Right kidney (tissue), 1 donor: ENCODE measurements around the gene COL27A1.
A peak's percentile ranks its signal among the peaks of the same experiment; 100 is the strongest.

Experiments used
- DNase-seq: peaks from one replicate; pipeline ENCODE4 v3.0.0-alpha.2; 2016

The COL27A1 gene

DNA sequence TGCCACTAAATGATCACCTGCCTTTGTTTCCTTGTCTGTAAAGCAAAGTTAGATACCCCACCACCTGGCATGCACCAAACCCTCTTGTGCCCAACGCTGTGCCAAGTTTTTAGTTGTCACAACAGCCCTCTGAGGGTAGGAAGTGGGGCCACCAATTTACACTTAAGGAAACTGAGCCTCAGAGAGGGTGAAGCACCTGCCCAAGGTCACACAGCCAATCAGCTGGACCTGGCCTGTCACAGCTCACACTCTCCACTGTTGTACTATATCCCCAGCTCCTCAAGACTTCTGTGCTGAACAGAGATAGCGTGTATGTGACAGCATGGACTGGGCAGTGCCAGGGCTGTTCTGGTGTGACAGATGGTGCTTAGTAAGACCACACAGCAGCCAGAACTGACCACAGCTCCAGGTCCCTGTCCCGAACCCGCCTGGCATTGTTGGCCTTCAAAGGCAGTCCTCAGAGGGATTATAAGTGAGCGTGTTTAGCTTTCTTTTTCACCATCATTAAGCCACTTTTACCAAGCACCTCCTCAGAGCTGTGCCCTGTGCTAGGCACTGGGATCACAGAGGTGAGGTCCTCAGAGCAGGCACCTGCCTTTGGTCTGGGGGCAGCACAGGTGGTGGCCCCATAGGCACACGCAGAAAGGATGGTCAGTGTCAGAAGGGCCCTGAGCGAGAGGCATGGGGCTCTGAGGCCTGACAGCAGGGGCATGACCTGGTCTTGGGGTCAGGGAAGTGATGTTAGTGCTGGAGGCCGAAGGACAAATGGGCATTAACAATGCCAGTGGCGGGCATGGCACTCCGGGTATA, 71.1 kb downstream of the COL27A1 start:
- DNase-seq, result no peak

DNA sequence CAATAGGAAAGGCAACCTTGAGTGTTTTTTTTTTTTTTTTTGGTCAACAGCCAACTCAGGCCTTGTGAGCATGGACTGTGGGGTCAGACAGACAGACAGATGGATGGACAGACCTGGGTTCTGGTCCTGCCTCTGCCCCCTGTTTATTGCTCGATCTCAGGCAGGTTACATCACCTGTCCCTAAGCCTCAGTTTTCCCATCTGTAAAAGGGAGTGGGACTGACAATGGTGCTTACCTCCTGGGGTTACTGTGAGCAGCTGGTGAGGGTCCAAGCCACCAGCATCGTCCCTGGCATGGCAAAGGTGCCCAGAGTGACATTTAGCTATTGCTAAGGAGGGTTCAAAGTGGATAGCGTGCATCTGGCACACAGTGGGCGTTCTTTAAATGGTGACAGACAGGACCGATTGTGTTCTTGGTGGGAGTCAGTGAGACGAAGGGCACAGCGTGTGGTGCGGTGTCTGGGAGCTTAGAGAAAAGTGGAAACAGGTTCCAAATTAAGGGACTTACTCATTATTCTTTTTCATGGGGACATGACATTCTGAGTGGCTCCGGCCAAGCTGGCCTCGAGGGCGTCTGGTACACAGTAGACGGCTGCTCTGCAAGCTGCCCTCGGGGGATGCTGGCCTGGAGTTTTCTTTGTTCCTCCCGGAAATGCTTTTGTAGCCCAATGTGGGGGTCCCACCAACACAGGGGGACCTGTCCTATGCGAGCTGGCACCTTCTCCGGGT, 72.1 kb downstream of the COL27A1 start:
- DNase-seq, result no peak

DNA sequence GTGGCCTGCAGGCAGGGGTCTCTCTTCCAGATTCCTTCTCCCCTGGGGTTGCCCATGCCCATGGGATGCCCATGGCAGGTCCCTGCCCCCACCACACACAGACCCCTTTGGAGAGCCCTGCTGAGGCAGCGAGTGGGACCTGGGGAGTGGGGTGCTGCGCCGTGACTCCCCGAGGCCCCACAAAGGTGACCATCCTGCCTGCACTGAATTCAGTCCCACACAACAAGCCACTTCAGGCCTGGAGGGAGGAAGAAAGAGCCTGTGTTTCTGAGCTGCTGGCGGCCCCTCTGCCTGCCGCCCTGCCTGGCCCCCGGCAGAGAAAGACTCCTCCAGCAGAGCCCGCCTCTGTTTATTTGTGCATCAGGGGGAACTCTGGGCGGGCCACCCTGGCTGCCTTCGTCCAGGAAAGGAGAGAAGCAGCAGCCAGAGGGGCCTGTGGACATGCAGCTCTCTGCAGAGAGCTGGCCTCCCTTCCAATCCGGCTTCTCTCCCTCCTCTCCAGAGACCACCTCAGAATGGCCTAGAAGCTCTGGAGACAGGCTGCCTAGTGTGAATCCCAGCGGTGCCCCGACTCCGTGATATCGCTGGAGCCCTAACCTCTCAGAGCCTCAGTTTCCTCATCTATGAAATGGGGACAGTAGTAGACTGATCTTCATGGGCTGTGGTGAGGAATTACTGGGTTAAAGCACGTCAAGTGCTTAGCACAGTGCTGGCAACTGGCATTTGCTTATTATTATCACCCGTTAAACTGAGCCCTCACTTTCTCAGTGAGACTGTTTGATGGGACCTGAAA, 72.9 kb downstream of the COL27A1 start:
- DNase-seq, result no peak

DNA sequence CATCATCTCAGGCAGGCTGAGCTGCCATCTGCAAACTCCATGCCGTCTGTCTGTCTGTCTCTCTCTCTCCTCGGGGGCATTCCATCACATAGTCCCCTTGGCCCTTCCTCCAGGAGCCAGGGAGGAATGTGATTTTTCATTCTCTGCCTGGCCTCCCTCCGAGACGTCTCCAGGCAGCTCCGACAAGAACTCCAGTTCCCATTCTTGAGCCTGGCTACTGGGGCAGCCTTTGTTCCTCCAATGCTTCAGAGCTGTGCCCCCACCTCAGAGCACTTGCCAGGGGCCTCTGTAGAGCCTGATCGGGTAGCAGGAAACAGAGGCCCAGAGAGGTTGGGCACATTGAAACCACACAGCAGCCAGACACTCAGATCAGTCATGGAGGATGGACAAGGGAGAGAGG, 74.0 kb downstream of the COL27A1 start:
- DNase-seq, result no peak

DNA sequence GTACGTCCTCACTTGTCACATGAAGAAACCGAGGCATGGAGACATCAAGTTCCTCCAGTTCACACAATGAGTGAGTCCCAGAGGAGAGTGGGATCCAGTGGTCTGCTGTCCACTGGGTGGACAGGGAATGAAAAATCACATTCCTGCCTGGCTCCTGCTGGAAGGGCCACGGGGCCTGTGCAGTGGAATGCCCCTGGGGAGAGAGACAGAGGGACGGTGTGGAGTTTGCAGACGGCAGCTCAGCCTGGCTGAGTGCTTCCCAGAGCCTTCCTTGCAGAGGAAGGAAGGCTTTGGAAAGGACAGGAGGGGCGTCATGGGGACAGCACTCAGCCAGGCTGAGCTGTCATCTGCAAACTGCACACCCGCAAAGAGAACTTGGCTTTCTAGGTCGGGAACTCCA, 74.7 kb downstream of the COL27A1 start:
- no peak for DNase-seq

DNA sequence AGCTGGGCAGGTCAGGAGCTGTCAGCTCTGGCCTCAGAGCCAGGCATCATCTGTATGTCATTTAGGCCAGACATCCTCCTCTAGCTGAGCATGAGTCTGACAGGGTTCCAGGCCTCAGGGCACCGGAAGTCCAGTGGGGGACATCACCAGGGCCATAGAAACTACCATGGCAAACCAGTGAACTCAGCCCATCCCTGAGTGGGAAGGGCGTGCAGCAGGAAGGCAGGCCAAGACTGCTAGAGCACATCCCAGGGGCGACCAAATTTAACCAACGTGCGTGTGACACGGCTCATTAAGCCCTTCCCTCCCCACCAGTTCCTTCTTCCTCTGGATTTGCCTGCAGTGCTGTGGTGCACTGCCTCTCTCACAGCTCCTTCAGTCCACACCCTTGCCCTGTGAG, 75.9 kb downstream of the COL27A1 start:
- no peak for DNase-seq

DNA sequence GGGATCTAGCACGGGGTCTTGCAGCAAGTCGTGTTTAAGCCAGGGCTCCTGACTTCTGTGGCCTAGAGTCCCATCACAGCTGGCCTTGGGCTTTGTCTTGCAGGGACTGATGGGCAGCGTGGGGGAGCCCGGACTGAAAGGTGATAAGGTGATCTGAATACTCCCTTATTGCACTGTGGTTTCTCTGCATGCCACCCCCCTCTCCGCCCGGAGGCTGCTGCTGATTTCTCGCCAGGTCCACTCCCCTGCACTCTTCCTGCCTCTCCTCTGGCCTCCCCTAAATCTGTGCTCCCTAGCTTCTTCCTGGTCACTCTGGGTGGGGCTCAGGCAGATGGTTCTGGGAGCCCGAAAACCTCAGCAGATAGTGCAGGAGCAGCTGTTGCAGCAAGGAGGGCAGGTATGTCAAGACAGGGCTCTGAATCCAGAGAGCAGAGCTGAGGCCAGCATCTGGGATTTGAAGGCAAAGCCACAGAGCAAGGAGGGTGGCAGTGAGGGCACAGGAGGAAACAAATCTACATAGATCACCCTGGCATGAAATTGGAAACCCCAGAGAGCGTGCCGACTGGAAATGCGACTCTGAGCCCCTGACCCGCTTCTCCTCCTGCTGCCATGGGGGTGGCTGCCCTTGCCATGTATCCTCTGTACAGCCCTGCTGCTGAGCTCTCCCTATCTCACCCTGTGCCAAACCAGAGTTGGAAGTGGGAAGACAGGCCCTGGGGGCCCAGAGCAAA, 76.5 kb downstream of the COL27A1 start:
- peak; percentile 45 for DNase-seq

DNA sequence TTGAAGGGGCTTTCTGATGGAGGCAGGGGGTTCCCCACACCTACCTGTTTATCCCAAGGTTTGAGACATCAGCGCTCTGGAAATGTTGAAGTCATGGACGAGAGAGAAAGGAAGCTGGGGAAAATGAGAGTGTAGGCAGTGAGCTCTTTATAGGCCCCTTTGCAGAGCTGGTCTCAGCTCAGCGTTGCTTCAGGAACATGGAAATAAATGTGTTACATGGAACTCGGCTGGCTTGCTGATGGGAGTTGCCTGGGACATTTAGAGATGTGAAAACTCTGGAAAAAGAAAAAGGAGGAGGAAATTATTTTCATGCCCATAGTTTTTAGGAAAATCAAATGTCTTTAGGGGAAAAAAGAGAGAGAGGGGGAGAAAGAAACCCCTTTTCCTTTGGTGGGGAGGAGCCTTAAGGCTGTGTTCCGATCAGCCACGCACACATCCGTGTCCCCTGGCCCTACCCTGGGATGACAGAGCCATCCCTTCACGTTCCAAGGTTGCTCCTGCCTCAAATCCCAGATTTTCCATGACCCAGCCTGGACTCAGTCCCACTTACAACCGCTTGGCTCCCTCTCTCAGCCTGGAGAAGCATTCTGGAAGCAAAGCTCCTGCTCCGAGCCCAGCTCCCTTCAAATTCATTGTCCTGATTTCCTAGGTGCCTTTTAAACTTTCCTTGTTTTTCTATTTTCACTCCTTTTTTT, 78.3 kb downstream of the COL27A1 start:
- DNase-seq, result no peak

DNA sequence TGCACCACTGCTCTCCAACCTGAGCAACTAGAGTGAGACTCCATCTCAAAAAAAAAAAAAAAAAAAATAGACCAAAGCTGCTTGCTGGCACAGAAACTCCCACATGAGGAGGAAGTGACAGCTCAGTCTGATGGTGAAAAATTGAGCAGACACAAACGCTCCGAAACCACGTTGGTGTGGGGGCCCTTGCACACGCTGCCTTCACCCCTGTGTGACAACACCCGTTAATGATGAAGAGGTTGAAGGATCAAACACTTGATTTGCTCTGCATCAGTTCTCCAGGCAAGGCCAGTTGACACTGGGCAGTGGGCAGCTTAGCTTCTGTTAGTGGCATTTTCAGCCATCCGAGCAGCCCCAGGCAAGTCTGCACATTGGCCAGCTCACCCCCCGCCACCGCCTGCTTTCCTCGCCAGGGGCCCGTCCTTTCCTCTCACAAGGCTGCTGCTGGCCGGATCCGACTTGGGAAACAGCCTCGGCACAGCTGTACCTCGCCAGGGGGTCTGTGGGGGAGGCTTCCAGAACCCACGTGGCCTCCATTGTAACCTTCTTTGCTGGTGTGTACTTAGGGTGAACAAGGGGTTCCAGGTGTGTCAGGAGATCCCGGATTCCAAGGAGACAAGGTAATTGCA, 79.8 kb downstream of the COL27A1 start:
- peak; percentile 47 for DNase-seq

DNA sequence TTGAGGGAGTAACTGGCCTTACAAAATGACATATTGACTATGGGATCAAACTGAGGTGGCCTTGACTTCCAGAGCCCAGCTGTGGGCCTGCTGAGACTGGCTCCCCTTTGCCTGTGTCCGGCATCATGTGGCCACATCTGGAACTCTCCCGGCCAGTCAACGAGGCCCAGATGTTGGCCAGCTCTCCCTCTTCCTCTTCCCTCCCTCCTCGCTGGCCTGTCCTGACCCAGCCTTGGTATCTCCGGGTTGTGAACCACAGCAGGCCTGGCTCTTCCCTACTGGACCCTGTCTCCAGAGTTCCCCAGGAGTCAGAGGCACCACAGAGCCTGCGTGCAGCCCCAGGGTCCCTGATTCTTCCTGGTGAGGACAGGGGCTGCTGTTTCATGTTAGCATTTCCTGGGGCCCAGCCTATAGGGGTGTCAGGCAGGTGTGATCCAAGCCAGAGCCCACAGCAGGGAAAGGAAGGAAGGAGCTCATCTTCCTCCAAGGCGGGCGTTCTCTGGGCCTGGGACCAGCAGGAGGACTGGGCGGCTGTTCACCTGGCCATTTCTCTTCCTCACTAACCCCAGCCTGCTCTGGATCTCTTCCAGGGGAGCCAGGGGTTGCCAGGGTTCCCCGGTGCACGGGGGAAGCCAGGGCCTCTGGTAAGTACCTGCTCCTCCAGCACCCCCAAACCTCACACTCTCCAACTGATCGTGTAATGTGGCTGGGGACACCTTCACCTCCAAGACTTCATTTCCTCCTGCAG, 81.2 kb downstream of the COL27A1 start:
- no peak for DNase-seq

DNA sequence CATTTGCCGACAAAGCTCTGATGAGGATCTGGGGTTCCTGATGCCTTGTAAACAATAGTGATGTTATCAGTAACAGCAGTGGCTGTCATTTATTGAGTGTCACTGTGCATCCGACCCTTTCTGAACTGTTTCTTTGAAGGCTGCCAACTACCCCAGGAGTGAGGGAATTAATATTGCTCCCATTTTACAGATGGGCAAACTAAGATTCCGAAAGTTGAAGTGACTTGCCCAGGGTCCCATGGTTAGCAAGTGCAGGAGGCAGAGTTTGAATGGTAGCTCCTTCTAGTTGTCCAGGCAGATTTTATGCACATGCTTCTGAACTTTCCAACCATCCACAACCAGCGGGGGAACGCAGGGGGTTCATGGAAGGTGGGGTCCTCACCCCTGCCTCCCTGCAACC, 81.9 kb downstream of the COL27A1 start:
- no peak for DNase-seq

DNA sequence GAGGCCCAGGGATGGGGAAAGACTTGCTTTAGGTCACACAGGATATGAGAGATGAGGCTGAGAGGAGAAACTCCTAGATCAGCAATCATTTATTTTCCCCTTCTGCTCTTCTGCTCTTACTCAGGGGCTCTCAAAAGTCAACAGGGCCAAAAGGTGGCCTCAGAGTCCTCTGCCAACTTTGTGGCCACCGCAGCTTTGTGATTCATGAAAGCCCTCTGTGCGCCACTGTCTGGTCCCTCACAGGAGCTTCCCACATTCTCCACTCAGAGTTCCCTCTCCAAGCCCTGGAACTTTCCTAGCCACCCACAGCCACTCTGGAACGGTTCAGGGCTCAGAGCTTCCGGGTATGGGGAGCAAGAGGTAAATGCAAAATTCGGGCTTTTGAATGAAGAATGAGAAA, 82.4 kb downstream of the COL27A1 start:
- DNase-seq, result no peak

DNA sequence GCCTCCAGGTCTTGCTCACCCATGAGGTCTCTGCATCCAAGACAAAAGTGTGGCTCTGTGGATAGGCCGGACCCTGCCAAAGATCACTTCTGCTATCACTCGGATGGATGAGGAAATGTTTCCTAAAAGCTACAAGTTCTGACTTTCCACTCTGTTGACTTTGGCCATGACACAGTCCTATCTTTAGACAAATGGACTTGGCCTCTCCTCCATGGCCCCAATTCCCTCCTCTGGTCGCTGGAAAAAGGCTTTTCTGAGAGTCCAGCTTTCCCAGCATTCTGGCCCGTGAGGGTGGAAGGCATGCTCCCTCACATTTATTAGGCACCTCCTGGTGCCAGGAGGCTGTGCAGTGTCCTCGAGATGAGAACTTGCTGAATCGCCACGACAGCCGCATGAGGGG, 83.1 kb downstream of the COL27A1 start:
- no peak for DNase-seq

DNA sequence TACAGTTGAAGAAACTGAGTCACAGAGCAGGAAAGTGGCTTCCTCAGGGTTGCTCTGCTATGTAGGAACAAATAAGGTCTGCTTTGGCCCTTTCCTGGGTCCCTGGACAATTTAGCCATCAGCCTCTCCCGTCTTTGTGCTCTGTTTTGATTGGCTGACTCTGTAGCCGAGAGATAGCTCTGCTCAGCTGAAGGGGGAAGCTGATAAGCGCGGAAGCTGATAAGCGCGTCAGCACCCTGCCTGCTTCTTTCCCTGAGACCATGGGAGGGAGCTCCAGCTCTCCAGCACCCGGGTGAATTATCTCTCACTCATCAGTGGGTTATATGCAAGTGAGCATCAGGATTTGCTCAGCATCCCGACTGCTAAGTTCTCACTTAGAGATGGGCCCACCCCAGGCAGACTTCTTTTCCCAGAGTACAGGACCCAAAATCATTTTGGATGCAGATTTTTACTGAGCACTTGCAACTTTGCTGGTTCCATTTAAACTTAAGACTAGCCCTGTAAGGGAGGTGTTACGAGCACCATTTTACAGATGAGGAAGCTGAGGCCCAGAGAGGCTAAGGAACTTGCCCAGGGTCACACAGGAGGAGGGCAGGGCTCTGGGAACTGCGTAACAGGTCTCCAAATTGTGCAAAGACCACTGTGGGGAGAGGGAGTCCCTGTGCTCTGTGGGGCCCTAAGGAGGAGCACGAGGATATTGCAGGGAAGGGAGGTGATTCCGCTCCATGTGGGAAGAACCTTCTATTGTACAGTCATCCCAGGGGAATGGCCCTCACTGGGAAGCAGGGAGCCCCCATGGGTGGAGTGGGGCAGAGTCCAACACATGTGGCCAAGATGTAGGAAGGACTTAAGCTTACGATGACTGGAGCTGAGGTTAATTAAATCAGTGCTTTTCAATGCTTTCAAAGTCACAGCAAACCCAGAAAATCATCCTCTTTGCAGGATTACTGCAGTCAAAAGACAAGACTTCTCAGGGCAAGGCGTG, 83.8 kb downstream of the COL27A1 start:
- DNase-seq, result no peak

DNA sequence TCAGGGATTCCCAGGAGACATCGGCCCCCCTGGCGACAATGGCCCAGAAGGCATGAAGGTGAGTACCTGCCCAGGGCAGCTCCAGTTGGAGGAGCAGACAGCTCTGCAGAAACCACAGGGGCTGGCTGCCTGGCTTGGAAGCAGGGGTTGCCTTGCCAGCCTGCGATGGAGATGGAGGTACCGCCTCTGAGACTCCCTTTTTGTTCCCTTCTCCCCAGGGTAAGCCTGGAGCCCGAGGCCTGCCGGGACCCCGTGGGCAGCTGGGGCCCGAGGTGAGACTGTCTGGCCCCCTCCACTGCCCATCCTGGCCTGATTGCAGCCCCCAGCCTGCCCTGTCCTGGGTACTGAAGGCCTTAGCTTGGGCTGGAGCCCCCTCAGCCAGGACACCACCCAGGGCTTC, 84.9 kb downstream of the COL27A1 start:
- no peak for DNase-seq

DNA sequence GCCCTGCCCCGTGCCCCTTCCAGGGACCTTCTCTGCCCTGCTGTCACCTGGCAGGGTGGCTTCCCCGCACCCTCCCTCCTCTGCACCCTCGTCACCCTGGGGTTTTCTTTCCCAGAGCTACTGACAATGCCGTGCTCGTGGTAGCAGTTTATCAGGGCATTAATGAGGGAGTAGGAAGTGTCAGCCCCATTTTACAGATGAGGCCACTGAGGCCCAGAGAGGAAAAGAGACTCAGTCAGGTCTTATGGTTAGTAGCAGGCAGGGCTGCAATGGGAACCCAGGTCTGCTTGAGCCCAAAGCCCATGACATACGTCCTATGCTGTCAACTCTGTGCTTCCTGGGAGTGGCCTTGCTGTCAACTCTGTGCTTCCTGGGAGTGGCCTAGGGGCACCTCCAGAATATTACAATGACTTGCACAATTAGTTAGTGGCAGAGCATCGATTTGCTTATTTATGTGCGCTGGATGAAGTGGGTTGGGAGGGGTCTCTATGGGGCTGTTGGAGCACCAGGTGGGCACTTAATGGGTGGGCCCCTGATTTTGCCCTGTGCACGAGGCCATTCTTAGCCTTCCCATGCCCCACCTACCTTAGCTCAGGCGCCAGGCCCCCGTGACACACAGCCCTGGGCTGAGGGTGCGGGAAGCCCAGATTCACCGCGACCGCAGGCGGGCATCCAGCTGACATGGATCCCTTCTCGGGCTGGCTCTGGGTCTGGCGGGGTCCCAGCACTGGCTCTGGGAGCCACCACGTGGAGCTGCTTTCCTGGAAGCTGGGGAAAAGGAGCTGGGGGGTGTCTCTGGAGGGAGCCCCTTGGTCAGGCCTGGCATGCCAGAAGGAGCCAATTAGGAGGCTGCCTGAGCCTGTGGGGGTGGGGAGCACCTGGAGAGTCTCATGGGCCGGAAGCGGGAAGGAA, 85.6 kb downstream of the COL27A1 start:
- no peak for DNase-seq

DNA sequence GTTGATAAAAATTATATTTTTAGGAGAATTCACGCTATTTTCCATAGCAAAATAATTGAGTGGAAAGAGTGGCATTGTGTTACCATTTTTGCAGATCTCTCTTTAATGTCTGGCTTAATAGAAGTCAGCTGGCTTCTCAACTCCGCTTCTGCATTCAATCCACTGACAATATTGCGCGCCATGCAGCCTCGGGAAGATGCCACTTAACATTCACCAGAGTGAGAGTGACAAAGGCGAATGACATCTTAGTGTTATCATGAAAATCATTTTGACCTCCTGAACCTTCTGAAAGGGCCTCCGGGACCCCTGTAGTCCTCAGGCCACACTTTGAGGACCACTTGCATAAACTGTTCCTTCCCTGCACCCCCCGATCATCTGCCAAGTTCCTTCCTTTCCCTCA, 87.5 kb downstream of the COL27A1 start:
- DNase-seq, result no peak

DNA sequence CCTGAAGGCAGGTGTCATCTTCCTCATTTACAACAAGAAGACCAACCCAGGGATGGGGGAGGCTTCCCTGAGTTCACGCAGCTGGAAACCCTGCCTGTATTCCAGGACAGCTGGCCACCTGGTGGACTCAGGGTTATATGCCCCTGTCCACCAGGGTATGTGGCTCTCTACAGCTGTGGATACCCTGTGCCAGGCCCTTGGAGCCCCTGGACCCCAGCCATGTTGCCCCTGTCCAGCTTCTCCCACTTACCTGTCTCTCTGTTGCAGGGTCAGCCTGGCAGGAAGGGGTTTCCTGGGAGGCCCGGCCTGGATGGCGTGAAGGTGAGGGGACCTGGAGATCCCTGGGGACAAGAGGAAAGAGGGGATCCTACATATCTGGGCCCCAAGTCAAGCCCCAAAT, 87.9 kb downstream of the COL27A1 start:
- DNase-seq, result no peak
